Tibial artery (tissue), 4 donors: ENCODE measurements around the gene PSMB3.

Source experiments
- DNase-seq, 2 donors: peaks; one replicate each; pipeline ENCODE4 v3.0.0-alpha.2; 2019
- H3K27ac ChIP-seq, 2 donors: fragments of 200-600 bp; sonication (generic) in 1 of 2; 1 replicate in 1 of 2; 2 replicates in 1 of 2; pipeline ENCODE4 v1.5.1; 2018 to 2019; ENCODE audit warnings: mild to moderate bottlenecking in 1 of 2
- H3K27me3 ChIP-seq, 2 donors: fragments of 200-600 bp; sonication (generic) in 1 of 2; one replicate each; pipeline versions ENCODE4 v1.5.1 to v1.6.0; 2016 to 2019
- H3K36me3 ChIP-seq, 3 donors: fragments of 200-600 bp; sonication (generic) in 2 of 3; one replicate each; pipeline ENCODE4 v1.5.1; 2016 to 2019; ENCODE audit warnings: mild to moderate bottlenecking in 2 of 3
- H3K4me1 ChIP-seq, 4 donors: fragments of 200-600 bp; sonication (generic) in 2 of 4; 1 replicate in 3 of 4; 2 replicates in 1 of 4; pipeline ENCODE4 v1.5.1; 2016 to 2019
- H3K4me3 ChIP-seq, 2 donors: fragments of 200-600 bp; sonication (generic) in 1 of 2; 1 replicate in 1 of 2; 2 replicates in 1 of 2; pipeline ENCODE4 v1.5.1; 2018 to 2019; ENCODE audit warnings: mild to moderate bottlenecking in 2 of 2
- H3K9me3 ChIP-seq, 3 donors: fragments of 200-600 bp; sonication (generic) in 1 of 3; one replicate each; pipeline ENCODE4 v1.5.1; 2016 to 2019
- intact Hi-C: fragments of 100-400 bp; cut with DNase I; formaldehyde crosslinking; loops from one replicate; pipeline ENCODE4 v1.15.0; 2023; ENCODE audit warnings: low total_unique reads
- TF ChIP-seq, protein P1 (sequence below), 2 experiments: fragments of 200-600 bp in 1 of 2; fragments of 450-650 bp in 1 of 2; IDR thresholded peaks; one replicate each; pipeline ENCODE4 v1.5.1; 2017 to 2019; ENCODE audit warnings: antibody characterized with exemption in 2 of 2, mild to moderate bottlenecking in 1 of 2, moderate library complexity in 1 of 2

Gene PSMB3

DNA sequence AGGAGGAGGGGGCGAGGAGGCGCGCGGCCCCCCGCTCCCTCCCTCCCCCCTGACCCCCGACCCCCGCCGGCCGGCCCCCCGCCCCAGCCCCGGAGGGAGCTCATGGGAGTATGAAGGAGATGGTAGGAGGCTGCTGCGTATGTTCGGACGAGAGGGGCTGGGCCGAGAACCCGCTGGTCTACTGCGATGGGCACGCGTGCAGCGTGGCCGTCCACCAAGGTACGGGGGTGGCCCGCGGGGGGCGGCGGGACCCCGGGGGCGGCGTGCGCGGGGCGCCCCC lies 47.1 kb upstream of the PSMB3 start:
- no peak for DNase-seq
- TF ChIP-seq, protein P1, sequence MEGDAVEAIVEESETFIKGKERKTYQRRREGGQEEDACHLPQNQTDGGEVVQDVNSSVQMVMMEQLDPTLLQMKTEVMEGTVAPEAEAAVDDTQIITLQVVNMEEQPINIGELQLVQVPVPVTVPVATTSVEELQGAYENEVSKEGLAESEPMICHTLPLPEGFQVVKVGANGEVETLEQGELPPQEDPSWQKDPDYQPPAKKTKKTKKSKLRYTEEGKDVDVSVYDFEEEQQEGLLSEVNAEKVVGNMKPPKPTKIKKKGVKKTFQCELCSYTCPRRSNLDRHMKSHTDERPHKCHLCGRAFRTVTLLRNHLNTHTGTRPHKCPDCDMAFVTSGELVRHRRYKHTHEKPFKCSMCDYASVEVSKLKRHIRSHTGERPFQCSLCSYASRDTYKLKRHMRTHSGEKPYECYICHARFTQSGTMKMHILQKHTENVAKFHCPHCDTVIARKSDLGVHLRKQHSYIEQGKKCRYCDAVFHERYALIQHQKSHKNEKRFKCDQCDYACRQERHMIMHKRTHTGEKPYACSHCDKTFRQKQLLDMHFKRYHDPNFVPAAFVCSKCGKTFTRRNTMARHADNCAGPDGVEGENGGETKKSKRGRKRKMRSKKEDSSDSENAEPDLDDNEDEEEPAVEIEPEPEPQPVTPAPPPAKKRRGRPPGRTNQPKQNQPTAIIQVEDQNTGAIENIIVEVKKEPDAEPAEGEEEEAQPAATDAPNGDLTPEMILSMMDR (IDR thresholded peaks at IDR 0.05), result no peak
- Histone ChIP-seq H3K36me3 (peaks cover 6 to 33% (median 24%) of the 10 kb centered on the region in 3 donors), H3K27ac (peak overlapping the region; percentile 94 to 96), H3K4me3 (peak overlapping the region; percentile 96 to 97), H3K27me3 (no peaks in the 10 kb centered on the region), H3K4me1 (peaks cover 3 to 43% (median 27%) of the 10 kb centered on the region in 4 donors), H3K9me3 (no peaks in the 10 kb centered on the region)
- intact Hi-C loops, result no loop called here

DNA sequence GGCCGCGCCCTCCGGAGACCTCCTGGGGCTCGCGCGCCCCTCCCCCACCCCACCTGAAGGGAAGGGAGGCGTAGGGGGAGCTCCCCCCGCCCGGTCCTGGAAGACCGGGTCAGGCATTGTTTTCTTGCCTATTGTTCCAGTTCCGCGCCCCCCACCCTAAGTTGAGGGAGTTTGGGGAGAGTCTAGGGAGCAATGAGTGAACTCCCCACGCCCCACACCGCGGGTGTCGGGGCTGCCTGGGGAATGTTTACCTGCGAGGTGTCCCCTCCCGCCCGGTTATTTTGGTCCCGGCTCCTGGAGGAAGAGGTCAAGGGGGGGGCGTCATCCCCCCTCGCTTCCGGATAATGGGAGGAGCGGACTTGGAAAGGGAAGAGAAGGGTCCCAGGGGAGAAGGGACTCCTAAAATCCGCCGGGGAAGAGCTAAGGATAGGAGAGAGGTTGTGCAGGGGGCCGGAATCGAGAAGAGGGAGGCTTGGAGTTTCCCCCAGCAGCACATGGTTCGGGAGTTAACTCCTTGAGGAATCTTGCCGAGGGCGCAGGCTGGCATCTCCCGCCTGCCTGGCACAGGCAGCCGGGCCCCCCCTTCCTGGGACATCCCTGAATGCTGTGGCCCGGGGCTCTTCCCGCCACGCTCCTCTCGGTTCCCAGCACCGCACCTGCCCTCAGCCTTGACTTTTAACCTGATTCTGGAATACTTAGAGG lies 46.6 kb upstream of the PSMB3 start:
- TF ChIP-seq, protein P1 (IDR thresholded peaks at IDR 0.05), result no peak
- DNase-seq, result peak; percentile 73 to 87
- peaks cover 7 to 38% (median 27%) of the 10 kb centered on the region in 3 donors for H3K36me3 ChIP-seq
- peak overlapping the region; percentile 94 to 96 for H3K27ac ChIP-seq
- no peaks in the 10 kb centered on the region for H3K27me3 ChIP-seq
- H3K4me1 ChIP-seq, result peaks cover 3 to 42% (median 27%) of the 10 kb centered on the region in 4 donors
- H3K9me3 ChIP-seq, result no peaks in the 10 kb centered on the region
- peak overlapping the region; percentile 96 to 97 for H3K4me3 ChIP-seq
- intact Hi-C loops, result no loop called here

- peaks cover 14 to 45% (median 34%) of the 10 kb centered on the region in 3 donors for H3K36me3 ChIP-seq
- peaks cover 3 to 35% (median 20%) of the 10 kb centered on the region in 4 donors for H3K4me1 ChIP-seq
Measured at GRCh38 chr17:38706505-38707216, 45.9 kb upstream of the PSMB3 start.

DNA sequence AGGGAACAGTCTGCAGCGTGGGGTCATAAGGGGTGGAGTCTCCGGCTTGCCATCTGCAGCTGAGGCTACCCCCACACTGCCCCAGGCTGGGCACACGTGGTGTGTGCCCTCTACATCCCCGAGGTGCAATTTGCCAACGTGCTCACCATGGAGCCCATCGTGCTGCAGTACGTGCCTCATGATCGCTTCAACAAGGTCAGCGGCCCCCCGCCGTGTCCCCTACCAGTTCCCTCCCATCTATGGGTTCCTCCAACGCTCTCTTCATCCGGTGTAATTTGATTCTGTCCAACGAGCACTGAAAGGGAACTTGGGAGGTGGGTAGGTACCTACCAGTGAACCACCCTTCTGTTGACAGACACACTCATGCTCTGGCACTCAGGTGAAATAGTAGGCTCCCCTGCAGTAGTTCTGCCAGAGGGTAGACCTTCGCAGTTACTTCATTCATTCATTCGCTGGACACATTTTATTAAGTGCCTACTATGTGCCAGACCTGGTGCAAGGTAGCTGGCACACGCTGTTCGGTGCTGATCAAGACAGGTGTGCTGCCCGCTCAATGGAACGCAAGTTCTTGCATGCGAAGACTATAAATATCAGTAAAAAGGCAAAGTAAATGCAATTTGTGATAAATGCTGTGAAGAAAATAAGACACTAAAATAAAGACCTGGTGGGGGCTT lies 44.7 kb upstream of the PSMB3 start:
- Histone ChIP-seq H3K36me3 (peaks cover 21 to 56% (median 45%) of the 10 kb centered on the region in 3 donors), H3K27me3 (no peaks in the 10 kb centered on the region), H3K4me3 (no peak overlapping the region), H3K4me1 (peaks cover 3 to 31% (median 18%) of the 10 kb centered on the region in 4 donors), H3K27ac (peak overlapping the region in 1 of 2 donors; percentile 94), H3K9me3 (no peaks in the 10 kb centered on the region)
- TF ChIP-seq, protein P1 (IDR thresholded peaks at IDR 0.05), result no peak
- no peak for DNase-seq
- intact Hi-C loops, result no loop called here

More at GRCh38 chr17:38706505-38707216, 45.9 kb upstream of the PSMB3 start:
- H3K27ac ChIP-seq, result peak overlapping the region; percentile 94 to 96
- H3K9me3 ChIP-seq, result no peaks in the 10 kb centered on the region
- H3K27me3 ChIP-seq, result no peaks in the 10 kb centered on the region
- peak overlapping the region; percentile 96 to 97 for H3K4me3 ChIP-seq
- no peak for DNase-seq
- intact Hi-C loops, result no loop called here
- TF ChIP-seq, protein P1 (IDR thresholded peaks at IDR 0.05), result no peak

DNA sequence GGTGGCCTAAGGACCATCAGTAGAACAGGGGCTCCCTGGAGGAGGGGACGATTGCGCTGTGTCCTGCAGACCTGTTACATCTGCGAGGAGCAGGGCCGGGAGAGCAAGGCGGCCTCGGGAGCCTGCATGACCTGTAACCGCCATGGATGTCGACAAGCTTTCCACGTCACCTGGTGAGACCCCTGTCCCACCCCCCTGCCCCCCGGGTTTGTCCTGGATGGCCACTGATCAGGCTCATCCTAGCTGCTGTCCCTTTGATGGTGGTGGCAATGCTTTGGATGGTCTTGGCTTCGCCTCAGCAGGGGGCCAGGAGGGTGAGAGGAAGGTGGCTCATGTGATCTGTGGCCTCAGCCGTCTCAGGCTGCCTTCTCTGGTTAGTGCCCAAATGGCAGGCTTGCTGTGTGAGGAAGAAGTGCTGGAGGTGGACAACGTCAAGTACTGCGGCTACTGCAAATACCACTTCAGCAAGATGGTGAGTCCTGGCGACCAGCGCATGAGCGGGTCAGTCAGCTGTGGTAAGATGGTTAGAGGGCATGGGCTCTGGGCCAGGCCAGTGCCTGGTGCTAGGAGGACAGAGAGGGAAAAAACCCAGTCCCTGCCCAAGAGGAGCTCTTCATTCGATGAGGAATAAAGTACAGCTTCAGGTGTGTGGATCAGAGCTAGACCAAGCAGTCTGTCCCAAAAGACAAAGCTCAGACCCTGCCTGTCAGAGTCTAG lies 43.3 kb upstream of the PSMB3 start:
- no peaks in the 10 kb centered on the region for H3K9me3 ChIP-seq
- no peaks in the 10 kb centered on the region for H3K27me3 ChIP-seq
- no peak for DNase-seq
- intact Hi-C loops, result no loop called here
- no peak overlapping the region for H3K4me3 ChIP-seq
- H3K36me3 ChIP-seq, result peaks cover 34 to 71% (median 58%) of the 10 kb centered on the region in 3 donors
- peaks cover 3 to 21% (median 14%) of the 10 kb centered on the region in 4 donors for H3K4me1 ChIP-seq
- no peak overlapping the region for H3K27ac ChIP-seq
- TF ChIP-seq, protein P1 (IDR thresholded peaks at IDR 0.05), result no peak
